Neural progenitor cell (in vitro differentiated cells): Measurements from ENCODE around the gene MBLAC1. TPM values are rescaled to one million over a fixed set of nuclear protein-coding genes. Genes with fewer than 3 reads are reported as not detected.

Experiments used
- DNase-seq: peaks from one replicate; pipeline ENCODE4 v3.0.0-alpha.2; 2016; ENCODE audit warnings: low spot score
- H2AFZ ChIP-seq: fragments of 200-600 bp; sonication (generic); replicated peaks from 2 replicates; pipeline ENCODE4 v1.6.1; 2016; ENCODE audit warnings: antibody characterized with exemption
- H3F3A ChIP-seq: fragments of 200-600 bp; sonication (generic); 2 replicates; pipeline ENCODE4 v1.6.1; 2016; ENCODE audit warnings: antibody characterized with exemption, low read depth
- H3K27ac ChIP-seq: fragments of 200-600 bp; sonication (generic); 2 replicates; pipeline ENCODE4 v1.5.1; 2016; ENCODE audit warnings: mild to moderate bottlenecking
- H3K27me3 ChIP-seq: fragments of 200-600 bp; sonication (generic); 2 replicates; pipeline ENCODE4 v1.6.1; 2016; ENCODE audit warnings: mild to moderate bottlenecking, moderate library complexity
- H3K36me3 ChIP-seq: fragments of 200-600 bp; sonication (generic); 2 replicates; pipeline ENCODE4 v1.5.1; 2016
- H3K4me1 ChIP-seq: fragments of 200-600 bp; sonication (generic); 2 replicates; pipeline ENCODE4 v1.6.1; 2016; ENCODE audit warnings: mixed run types
- H3K4me2 ChIP-seq: fragments of 200-600 bp; sonication (generic); 2 replicates; pipeline ENCODE4 v1.6.1; 2016
- H3K4me3 ChIP-seq: fragments of 200-600 bp; sonication (generic); 2 replicates; pipeline ENCODE4 v1.5.1; 2016
- H3K79me2 ChIP-seq: fragments of 200-600 bp; sonication (generic); 2 replicates; pipeline ENCODE4 v1.6.1; 2016; ENCODE audit warnings: low read depth
- H3K9ac ChIP-seq: fragments of 200-600 bp; sonication (generic); 2 replicates; pipeline ENCODE4 v1.6.1; 2016
- H3K9me3 ChIP-seq: fragments of 200-600 bp; sonication (generic); 2 replicates; pipeline ENCODE4 v1.5.1; 2016; ENCODE audit warnings: low read depth
- H4K20me1 ChIP-seq: fragments of 200-600 bp; sonication (generic); 2 replicates; pipeline ENCODE4 v1.6.1; 2016; ENCODE audit warnings: low read depth
- H3K27ac Mint-ChIP-seq: 3 replicates; pipeline ENCODE4 v1.8.0; 2021; ENCODE audit warnings: mixed read lengths
- H3K27me3 Mint-ChIP-seq: 2 replicates; pipeline ENCODE4 v1.8.0; 2022; ENCODE audit warnings: low read depth, mild to moderate bottlenecking, inconsistent platforms, moderate library complexity, mixed read lengths; ENCODE audit not compliant: insufficient read depth
- H3K36me3 Mint-ChIP-seq: 3 replicates; pipeline ENCODE4 v1.8.0; 2021; ENCODE audit warnings: mixed read lengths
- H3K4me1 Mint-ChIP-seq: 3 replicates; pipeline ENCODE4 v1.8.0; 2021; ENCODE audit warnings: mixed read lengths
- H3K4me3 Mint-ChIP-seq: 3 replicates; pipeline ENCODE4 v1.8.0; 2021; ENCODE audit warnings: mild to moderate bottlenecking, moderate library complexity, mixed read lengths
- H3K9me3 Mint-ChIP-seq: 3 replicates; pipeline ENCODE4 v1.8.0; 2020; ENCODE audit warnings: mixed read lengths
- EZH2 ChIP-seq: fragments of 200-600 bp; sonication (generic); IDR thresholded peaks from 2 replicates; pipeline ENCODE4 v1.6.1; 2017; ENCODE audit warnings: antibody characterized with exemption, mild to moderate bottlenecking, moderate library complexity
- EZH2phosphoT487 ChIP-seq: fragments of 200-600 bp; sonication (generic); IDR thresholded peaks from 2 replicates; pipeline ENCODE4 v1.6.1; 2017; ENCODE audit warnings: antibody characterized with exemption
- total RNA-seq: library from RNA; depleted of rRNA; stranded (reverse); fragments of >200 nt; gene quantifications from 2 replicates; pipeline ENCODE4 v1.2.3, GENCODE V29; 2015; ENCODE audit warnings: low replicate concordance
- TF ChIP-seq, protein P1 (sequence below): fragments of 200-600 bp; sonication (generic); IDR thresholded peaks from 2 replicates; pipeline ENCODE4 v1.5.1; 2017; ENCODE audit warnings: antibody characterized with exemption, mild to moderate bottlenecking

MBLAC1 gene
- total RNA-seq, 1 donor from 2014 or later: 1.6 TPM

DNA sequence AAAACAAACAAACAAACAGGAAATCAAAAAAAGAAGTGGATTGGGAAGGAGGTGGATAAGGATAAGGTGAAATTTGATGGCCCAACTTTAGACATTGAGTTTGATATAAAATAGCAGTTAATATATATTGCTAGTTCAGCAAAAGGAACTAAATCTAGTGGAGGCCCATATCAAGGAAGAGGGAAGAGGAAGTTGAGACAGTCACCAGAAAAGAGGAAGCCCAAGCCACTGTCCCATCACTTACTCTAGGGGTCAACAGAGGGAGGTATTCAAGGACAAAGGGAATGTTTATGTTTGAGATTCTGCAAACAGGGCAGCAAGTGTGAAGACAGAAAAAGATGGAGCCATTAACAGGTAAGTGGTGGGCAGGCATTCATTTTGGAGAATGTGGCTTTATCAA lies 25.6 kb downstream of the MBLAC1 start:
- H4K20me1 ChIP-seq: peaks cover 25% of the 10 kb centered on the region
- H3K4me1 ChIP-seq: peaks cover 3% of the 10 kb centered on the region
- H3K27me3 Mint-ChIP-seq: peaks cover 4% of the 10 kb centered on the region
- TF ChIP-seq EZH2phosphoT487 (no peak), EZH2 (no peak)
- TF ChIP-seq, protein P1, sequence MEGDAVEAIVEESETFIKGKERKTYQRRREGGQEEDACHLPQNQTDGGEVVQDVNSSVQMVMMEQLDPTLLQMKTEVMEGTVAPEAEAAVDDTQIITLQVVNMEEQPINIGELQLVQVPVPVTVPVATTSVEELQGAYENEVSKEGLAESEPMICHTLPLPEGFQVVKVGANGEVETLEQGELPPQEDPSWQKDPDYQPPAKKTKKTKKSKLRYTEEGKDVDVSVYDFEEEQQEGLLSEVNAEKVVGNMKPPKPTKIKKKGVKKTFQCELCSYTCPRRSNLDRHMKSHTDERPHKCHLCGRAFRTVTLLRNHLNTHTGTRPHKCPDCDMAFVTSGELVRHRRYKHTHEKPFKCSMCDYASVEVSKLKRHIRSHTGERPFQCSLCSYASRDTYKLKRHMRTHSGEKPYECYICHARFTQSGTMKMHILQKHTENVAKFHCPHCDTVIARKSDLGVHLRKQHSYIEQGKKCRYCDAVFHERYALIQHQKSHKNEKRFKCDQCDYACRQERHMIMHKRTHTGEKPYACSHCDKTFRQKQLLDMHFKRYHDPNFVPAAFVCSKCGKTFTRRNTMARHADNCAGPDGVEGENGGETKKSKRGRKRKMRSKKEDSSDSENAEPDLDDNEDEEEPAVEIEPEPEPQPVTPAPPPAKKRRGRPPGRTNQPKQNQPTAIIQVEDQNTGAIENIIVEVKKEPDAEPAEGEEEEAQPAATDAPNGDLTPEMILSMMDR: no peak
- H3K36me3 ChIP-seq: no peaks in the 10 kb centered on the region
- H2AFZ ChIP-seq: no peak overlapping the region
- H3F3A ChIP-seq: peaks cover 29% of the 10 kb centered on the region
- peaks cover 11% of the 10 kb centered on the region for H3K36me3 Mint-ChIP-seq
- no peaks in the 10 kb centered on the region for H3K9me3 Mint-ChIP-seq
- no peak overlapping the region for H3K4me3 Mint-ChIP-seq
- H3K4me3 ChIP-seq: no peak overlapping the region
- DNase-seq: no peak
- H3K9me3 ChIP-seq: no peaks in the 10 kb centered on the region
- H3K27ac ChIP-seq: no peak overlapping the region
- no peak overlapping the region for H3K9ac ChIP-seq
- peaks cover 34% of the 10 kb centered on the region for H3K79me2 ChIP-seq
- peaks cover 21% of the 10 kb centered on the region for H3K4me1 Mint-ChIP-seq
- no peaks in the 10 kb centered on the region for H3K27me3 ChIP-seq
- H3K4me2 ChIP-seq: no peak overlapping the region
- H3K27ac Mint-ChIP-seq: no peak overlapping the region

DNA sequence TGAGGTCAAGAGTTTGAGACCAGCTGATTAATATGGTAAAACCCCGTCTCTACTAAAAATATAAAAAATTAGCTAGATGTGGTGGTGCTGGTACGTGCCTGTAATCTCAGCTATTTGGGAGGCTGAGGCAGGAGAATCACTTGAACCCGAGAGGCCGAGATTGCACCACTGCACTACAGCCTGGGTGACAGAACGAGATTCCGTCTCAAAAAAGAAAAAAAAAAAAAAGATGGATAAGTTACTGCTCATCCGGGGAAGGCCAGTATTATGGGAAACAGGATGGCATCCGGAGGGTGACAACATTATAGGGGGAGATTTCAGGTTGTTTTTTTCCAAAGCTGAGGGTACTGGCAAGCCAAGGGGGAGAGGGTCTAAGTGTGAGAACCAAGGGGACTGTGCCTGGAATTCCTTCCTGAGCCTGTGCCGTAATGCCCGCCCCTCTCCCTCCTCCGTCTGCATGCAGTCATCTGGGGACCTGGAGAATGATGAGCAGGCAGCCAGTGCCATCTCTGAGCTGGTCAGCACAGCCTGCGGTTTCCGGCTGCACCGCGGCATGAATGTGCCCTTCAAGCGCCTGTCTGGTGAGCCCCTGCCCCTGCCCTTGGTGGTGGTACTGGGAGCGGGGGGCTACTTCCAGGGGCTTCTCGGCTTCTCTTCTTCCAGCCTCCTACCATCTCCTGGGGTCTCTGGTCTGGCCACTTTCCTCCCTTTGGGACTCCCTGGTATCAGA lies 26.3 kb downstream of the MBLAC1 start:
- Histone ChIP-seq H3K4me3 (no peak overlapping the region), H3K4me2 (no peak overlapping the region), H3K27me3 (no peaks in the 10 kb centered on the region), H3K4me1 (peaks cover 3% of the 10 kb centered on the region), H3F3A (peaks cover 30% of the 10 kb centered on the region), H2AFZ (no peak overlapping the region), H4K20me1 (peaks cover 32% of the 10 kb centered on the region), H3K9ac (no peak overlapping the region), H3K36me3 (no peaks in the 10 kb centered on the region), H3K9me3 (no peaks in the 10 kb centered on the region), H3K79me2 (peaks cover 34% of the 10 kb centered on the region), H3K27ac (no peak overlapping the region)
- Mint-ChIP-seq H3K27ac (no peak overlapping the region), H3K9me3 (no peaks in the 10 kb centered on the region), H3K36me3 (peaks cover 11% of the 10 kb centered on the region), H3K4me1 (peaks cover 24% of the 10 kb centered on the region), H3K4me3 (peak overlapping the region; percentile 41), H3K27me3 (peaks cover 4% of the 10 kb centered on the region)
- DNase-seq: no peak
- TF ChIP-seq, protein P1: no peak
- no peak for TF ChIP-seq EZH2phosphoT487
- TF ChIP-seq EZH2: no peak

DNA sequence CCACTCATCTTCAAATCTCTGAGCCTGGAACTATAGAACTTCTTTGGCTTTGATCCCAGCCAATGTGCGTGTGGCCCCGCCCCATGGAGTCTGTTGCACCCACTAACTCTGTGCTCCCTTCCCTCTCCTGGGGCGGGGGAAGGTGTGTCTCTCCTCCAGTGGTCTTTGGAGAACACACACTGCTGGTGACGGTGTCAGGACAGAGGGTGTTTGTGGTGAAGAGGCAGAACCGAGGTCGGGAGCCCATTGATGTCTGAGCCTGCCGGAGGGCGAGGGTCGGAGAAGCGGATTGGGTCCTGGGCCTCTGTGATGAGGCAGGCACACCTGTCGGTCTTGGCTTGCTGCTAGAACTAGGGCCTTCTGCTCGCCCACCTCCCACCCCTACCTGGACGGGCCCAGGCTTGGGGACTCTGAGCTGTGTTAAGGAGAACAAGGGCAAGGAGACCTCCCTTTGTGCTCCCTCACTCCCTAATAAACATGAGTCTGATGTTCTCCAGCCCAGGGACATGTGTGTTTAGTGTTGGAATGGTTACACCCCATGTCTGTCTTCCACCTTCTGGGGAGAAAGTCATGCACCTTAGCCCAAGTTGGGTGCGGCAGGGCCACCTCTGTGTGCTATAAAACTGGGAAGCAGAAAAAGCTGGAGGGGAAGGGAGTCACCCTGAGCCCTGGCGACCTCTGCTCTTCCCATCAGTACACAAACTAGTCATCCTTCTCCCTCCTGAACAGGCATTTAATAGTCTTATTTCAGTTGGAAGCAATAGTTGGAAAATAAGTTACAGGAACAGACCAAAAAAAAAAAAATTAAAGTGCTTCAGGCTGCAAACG lies 27.2 kb downstream of the MBLAC1 start:
- TF ChIP-seq EZH2phosphoT487 (no peak), EZH2 (no peak)
- TF ChIP-seq, protein P1: no peak
- Mint-ChIP-seq H3K9me3 (no peaks in the 10 kb centered on the region), H3K27ac (no peak overlapping the region), H3K27me3 (peaks cover 4% of the 10 kb centered on the region), H3K4me1 (peaks cover 18% of the 10 kb centered on the region), H3K36me3 (peaks cover 11% of the 10 kb centered on the region), H3K4me3 (peak overlapping the region; percentile 57)
- no peak overlapping the region for H3K4me3 ChIP-seq
- H3K4me1 ChIP-seq: peaks cover 3% of the 10 kb centered on the region
- no peak overlapping the region for H2AFZ ChIP-seq
- H3K9me3 ChIP-seq: no peaks in the 10 kb centered on the region
- H3K27ac ChIP-seq: no peak overlapping the region
- H3K4me2 ChIP-seq: no peak overlapping the region
- peaks cover 32% of the 10 kb centered on the region for H3F3A ChIP-seq
- peaks cover 33% of the 10 kb centered on the region for H3K79me2 ChIP-seq
- no peaks in the 10 kb centered on the region for H3K36me3 ChIP-seq
- peaks cover 32% of the 10 kb centered on the region for H4K20me1 ChIP-seq
- DNase-seq: no peak
- H3K9ac ChIP-seq: no peak overlapping the region
- no peaks in the 10 kb centered on the region for H3K27me3 ChIP-seq
